Mesendoderm (in vitro differentiated cells): ENCODE data around the gene SHANK1.

Source experiments
- DNase-seq: peaks from one replicate; pipeline ENCODE4 v3.0.0; 2013
- H2AK5ac ChIP-seq: 2 replicates; pipeline ENCODE4 v1.6.1; 2013; ENCODE audit warnings: low read length, inconsistent platforms
- H2BK120ac ChIP-seq: 2 replicates; pipeline ENCODE4 v1.6.1; 2013; ENCODE audit warnings: low read depth, mild to moderate bottlenecking, low read length, moderate library complexity, mixed read lengths
- H2BK15ac ChIP-seq: replicated peaks from 2 replicates; pipeline ENCODE4 v1.6.1; 2013; ENCODE audit warnings: low read depth, mild to moderate bottlenecking, moderate library complexity
- H2BK5ac ChIP-seq: 2 replicates; pipeline ENCODE4 v1.6.1; 2013; ENCODE audit warnings: low read length, inconsistent platforms
- H3K18ac ChIP-seq: 2 replicates; pipeline ENCODE4 v1.6.1; 2013; ENCODE audit warnings: mild to moderate bottlenecking, low read length, mixed read lengths
- H3K23ac ChIP-seq: one replicate; pipeline ENCODE4 v1.6.1; 2013; ENCODE audit warnings: low read length
- H3K27ac ChIP-seq: 2 replicates; pipeline ENCODE4 v1.5.1; 2013; ENCODE audit warnings: low read depth, mild to moderate bottlenecking, inconsistent platforms, low read length, moderate library complexity
- H3K27me3 ChIP-seq: 2 replicates; pipeline ENCODE4 v1.6.1; 2013; ENCODE audit warnings: low read length, control low read depth, mild to moderate bottlenecking, inconsistent platforms; ENCODE audit not compliant: insufficient read depth, poor library complexity
- H3K36me3 ChIP-seq: 2 replicates; pipeline ENCODE4 v1.6.1; 2013; ENCODE audit warnings: low read length, inconsistent platforms; ENCODE audit not compliant: control insufficient read depth, insufficient read depth
- H3K4ac ChIP-seq: one replicate; pipeline ENCODE4 v1.6.1; 2013; ENCODE audit warnings: low read depth, mild to moderate bottlenecking, low read length, moderate library complexity
- H3K4me1 ChIP-seq: 2 replicates; pipeline ENCODE4 v1.6.1; 2013; ENCODE audit warnings: low read depth, low read length, inconsistent platforms; ENCODE audit not compliant: control insufficient read depth
- H3K4me2 ChIP-seq: 2 replicates; pipeline ENCODE4 v1.6.1; 2013; ENCODE audit warnings: low read length
- H3K4me3 ChIP-seq: 2 replicates; pipeline ENCODE4 v1.5.1; 2013; ENCODE audit warnings: mild to moderate bottlenecking, low read length
- H3K56ac ChIP-seq: one replicate; pipeline ENCODE4 v1.6.1; 2013; ENCODE audit warnings: low read length
- H3K79me1 ChIP-seq: 2 replicates; pipeline ENCODE4 v1.6.1; 2013; ENCODE audit warnings: low read length, inconsistent platforms
- H3K79me2 ChIP-seq: 2 replicates; pipeline ENCODE4 v1.6.1; 2013; ENCODE audit warnings: mild to moderate bottlenecking, low read length; ENCODE audit not compliant: control insufficient read depth, insufficient read depth
- H3K9ac ChIP-seq: 2 replicates; pipeline ENCODE4 v1.6.1; 2013; ENCODE audit warnings: low read length, inconsistent platforms
- H4K5ac ChIP-seq: one replicate; pipeline ENCODE4 v1.6.1; 2013; ENCODE audit warnings: low read length
- H4K8ac ChIP-seq: one replicate; pipeline ENCODE4 v1.6.1; 2013; ENCODE audit warnings: low read depth, mild to moderate bottlenecking, control low read depth, low read length, moderate library complexity
- WGBS: extraction: QIAGEN DNeasy Blood & Tissue Kit; methylation state at CpG from one replicate; pipeline ENCODE4 v1.1.7; 2013; ENCODE audit warnings: low lambda C conversion rate, missing lambda C conversion rate; ENCODE audit not compliant: insufficient coverage; ENCODE audit errors: extremely low coverage; 5-methylcytosine and 5-hydroxymethylcytosine counted together

The SHANK1 gene

DNA sequence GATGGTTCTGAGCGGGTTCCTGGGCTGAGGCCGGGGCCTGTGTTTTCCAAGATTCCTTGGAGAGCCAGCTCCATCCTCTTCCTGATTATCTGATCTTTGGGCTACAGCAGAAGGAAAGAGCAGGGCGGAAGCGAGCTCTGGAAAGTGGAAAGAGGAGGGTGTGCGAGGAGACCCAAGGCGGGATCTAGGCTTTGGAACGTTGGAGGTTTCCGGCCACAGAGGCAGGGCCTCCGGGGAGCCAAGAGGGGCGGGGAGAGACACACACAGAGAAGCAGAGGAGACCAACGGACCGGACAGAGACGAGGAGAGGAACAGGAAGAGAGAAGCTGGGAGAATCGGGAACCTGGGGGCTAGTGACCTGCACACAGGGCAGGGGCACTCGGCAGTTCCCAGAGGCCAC, 3.5 kb upstream of the SHANK1 start, which contains the start of gene CLEC11A:
CLEC11A (plus strand) TSS at position 296 of the 400 bp plus-strand sequence. CDS start 162 bp downstream, outside the sequence.
- WGBS: no CpG with 5 or more reads among the region's 15 CpGs
- no peak within 1 kb of the TSS for H2BK15ac ChIP-seq
- H3K79me2 ChIP-seq: no peaks in the 10 kb centered on the region
- no peak within 1 kb of the TSS for H2BK5ac ChIP-seq
- no peak within 1 kb of the TSS for H3K27ac ChIP-seq
- H4K5ac ChIP-seq: no peak within 1 kb of the TSS
- peak within 1 kb of the TSS; percentile 89 for H3K56ac ChIP-seq
- no peak within 1 kb of the TSS for H3K4ac ChIP-seq
- H3K79me1 ChIP-seq: peaks cover 4% of the 10 kb centered on the region
- no peak within 1 kb of the TSS for H4K8ac ChIP-seq
- peak within 1 kb of the TSS; percentile 5 for H3K18ac ChIP-seq
- no peak within 1 kb of the TSS for H2AK5ac ChIP-seq
- peak within 1 kb of the TSS; percentile 78 for H3K9ac ChIP-seq
- peak within 1 kb of the TSS; percentile 95 for H3K4me2 ChIP-seq
- H3K4me3 ChIP-seq: peak within 1 kb of the TSS; percentile 23
- H3K36me3 ChIP-seq: no peaks in the 10 kb centered on the region
- H3K27me3 ChIP-seq: peaks cover 3% of the 10 kb centered on the region
- H3K4me1 ChIP-seq: peaks cover 2% of the 10 kb centered on the region
- peak; percentile 58 for DNase-seq
- no peak within 1 kb of the TSS for H2BK120ac ChIP-seq
- peak within 1 kb of the TSS; percentile 75 for H3K23ac ChIP-seq

GRCh38 chr19:50722201-50723013, 2.8 kb upstream of the SHANK1 start:
- peak overlapping the region; percentile 4 for H3K56ac ChIP-seq
- H3K36me3 ChIP-seq: no peaks in the 10 kb centered on the region
- no peaks in the 10 kb centered on the region for H3K79me2 ChIP-seq
- no peak overlapping the region for H2BK5ac ChIP-seq
- DNase-seq: no peak
- no peak overlapping the region for H3K18ac ChIP-seq
- H3K27me3 ChIP-seq: peaks cover 3% of the 10 kb centered on the region
- H3K4me3 ChIP-seq: no peak overlapping the region
- no peak overlapping the region for H2BK15ac ChIP-seq
- H2AK5ac ChIP-seq: no peak overlapping the region
- peaks cover 2% of the 10 kb centered on the region for H3K4me1 ChIP-seq
- no peak overlapping the region for H3K4ac ChIP-seq
- H3K4me2 ChIP-seq: no peak overlapping the region
- no peak overlapping the region for H4K8ac ChIP-seq
- peak overlapping the region; percentile 24 for H3K9ac ChIP-seq
- peaks cover 4% of the 10 kb centered on the region for H3K79me1 ChIP-seq
- H2BK120ac ChIP-seq: no peak overlapping the region
- H3K23ac ChIP-seq: no peak overlapping the region
- no peak overlapping the region for H4K5ac ChIP-seq
- no peak overlapping the region for H3K27ac ChIP-seq
- no CpG with 5 or more reads among the region's 15 CpGs for WGBS

GRCh38 chr19:50721441-50722137, 2.0 kb upstream of the SHANK1 start:
- no peaks in the 10 kb centered on the region for H3K79me2 ChIP-seq
- peaks cover 4% of the 10 kb centered on the region for H3K79me1 ChIP-seq
- H3K56ac ChIP-seq: no peak overlapping the region
- no peak overlapping the region for H3K4ac ChIP-seq
- no peak overlapping the region for H2BK15ac ChIP-seq
- H3K18ac ChIP-seq: no peak overlapping the region
- no peak overlapping the region for H2AK5ac ChIP-seq
- no peaks in the 10 kb centered on the region for H3K36me3 ChIP-seq
- H3K9ac ChIP-seq: no peak overlapping the region
- H3K27me3 ChIP-seq: peaks cover 3% of the 10 kb centered on the region
- H4K8ac ChIP-seq: no peak overlapping the region
- no peak overlapping the region for H3K4me2 ChIP-seq
- no peak overlapping the region for H2BK120ac ChIP-seq
- WGBS: no CpG with 5 or more reads among the region's 10 CpGs
- no peak overlapping the region for H3K27ac ChIP-seq
- H3K4me3 ChIP-seq: no peak overlapping the region
- H3K4me1 ChIP-seq: peaks cover 2% of the 10 kb centered on the region
- DNase-seq: no peak
- no peak overlapping the region for H2BK5ac ChIP-seq
- no peak overlapping the region for H4K5ac ChIP-seq
- no peak overlapping the region for H3K23ac ChIP-seq

DNA sequence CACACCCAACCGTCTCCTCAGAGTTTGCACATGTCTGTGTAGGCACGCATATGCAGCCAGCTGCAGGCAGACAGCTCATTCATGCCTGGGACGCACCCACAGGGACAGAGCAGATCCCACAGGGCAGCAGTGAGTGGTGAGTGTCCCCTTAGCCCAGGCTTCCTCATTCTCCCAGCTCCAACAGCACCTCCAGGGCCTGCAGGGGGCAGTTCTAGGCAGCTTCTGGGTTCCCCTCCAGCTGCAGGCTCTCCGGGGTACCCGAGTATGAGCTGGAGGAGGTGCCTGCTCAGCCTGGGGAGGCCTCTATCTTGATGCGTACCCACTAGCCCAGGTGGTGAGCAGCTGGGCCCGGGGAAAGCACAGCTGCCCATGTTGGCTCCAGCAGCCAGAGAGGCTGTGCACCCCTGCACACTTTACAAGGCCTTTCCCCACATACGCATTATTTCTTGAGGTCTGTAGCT, 1.3 kb upstream of the SHANK1 start:
- Histone ChIP-seq H3K36me3 (no peaks in the 10 kb centered on the region), H3K18ac (no peak overlapping the region), H3K4me3 (no peak overlapping the region), H2AK5ac (no peak overlapping the region), H3K9ac (no peak overlapping the region), H3K27ac (no peak overlapping the region), H4K8ac (no peak overlapping the region), H3K4ac (no peak overlapping the region), H3K4me1 (peaks cover 2% of the 10 kb centered on the region), H4K5ac (no peak overlapping the region), H3K23ac (no peak overlapping the region), H3K56ac (no peak overlapping the region), H3K79me1 (peaks cover 2% of the 10 kb centered on the region), H3K79me2 (no peaks in the 10 kb centered on the region), H2BK15ac (no peak overlapping the region), H2BK5ac (no peak overlapping the region), H2BK120ac (no peak overlapping the region), H3K4me2 (no peak overlapping the region), H3K27me3 (peaks cover 3% of the 10 kb centered on the region)
- DNase-seq: no peak
- no CpG with 5 or more reads among the region's 8 CpGs for WGBS

DNA sequence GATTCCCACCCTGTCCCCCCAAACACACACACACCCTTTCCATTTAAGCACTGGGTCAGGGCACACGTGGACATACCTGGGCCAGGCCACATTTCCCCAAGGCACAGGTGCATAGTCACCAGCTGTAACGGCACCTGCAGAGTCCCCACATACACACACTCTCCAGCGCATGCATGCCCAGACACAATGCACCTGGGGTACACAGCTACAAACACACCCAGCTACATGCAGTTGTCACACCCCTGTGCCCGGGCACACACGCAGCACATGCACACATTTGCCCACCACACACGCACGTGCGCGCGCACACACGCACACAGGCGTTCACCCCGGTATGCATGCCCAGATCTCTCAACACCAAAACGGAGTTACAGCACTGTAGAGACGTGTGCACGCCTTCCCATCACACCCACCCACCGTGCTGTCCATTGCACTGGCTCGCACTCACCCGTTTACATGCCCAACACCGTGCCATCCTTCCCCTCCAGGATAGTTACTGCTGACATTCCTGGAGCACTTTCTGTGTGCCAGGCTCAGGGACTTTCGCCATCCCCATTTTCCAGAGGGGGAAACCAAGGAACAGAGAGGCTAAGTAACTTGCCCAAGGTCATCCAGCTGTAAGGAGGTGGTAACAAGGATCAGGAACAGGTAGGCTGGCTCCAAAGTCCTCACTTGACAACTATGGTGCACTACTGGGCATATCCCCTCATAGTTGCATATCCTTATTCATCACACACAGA, 749 bp upstream of the SHANK1 start:
- H2BK120ac ChIP-seq: no peak overlapping the region
- no CpG with 5 or more reads among the region's 21 CpGs for WGBS
- no peak overlapping the region for H3K9ac ChIP-seq
- no peaks in the 10 kb centered on the region for H3K4me1 ChIP-seq
- no peak overlapping the region for H2AK5ac ChIP-seq
- H3K4ac ChIP-seq: no peak overlapping the region
- no peak for DNase-seq
- H3K4me2 ChIP-seq: no peak overlapping the region
- H3K27ac ChIP-seq: no peak overlapping the region
- H2BK15ac ChIP-seq: no peak overlapping the region
- H3K79me1 ChIP-seq: no peaks in the 10 kb centered on the region
- no peaks in the 10 kb centered on the region for H3K36me3 ChIP-seq
- H3K79me2 ChIP-seq: no peaks in the 10 kb centered on the region
- H3K4me3 ChIP-seq: no peak overlapping the region
- H3K23ac ChIP-seq: no peak overlapping the region
- H4K8ac ChIP-seq: no peak overlapping the region
- H4K5ac ChIP-seq: no peak overlapping the region
- no peak overlapping the region for H3K18ac ChIP-seq
- peaks cover 3% of the 10 kb centered on the region for H3K27me3 ChIP-seq
- H3K56ac ChIP-seq: no peak overlapping the region
- no peak overlapping the region for H2BK5ac ChIP-seq
